ENCODE results near the gene C8G.

C8G gene

DNA sequence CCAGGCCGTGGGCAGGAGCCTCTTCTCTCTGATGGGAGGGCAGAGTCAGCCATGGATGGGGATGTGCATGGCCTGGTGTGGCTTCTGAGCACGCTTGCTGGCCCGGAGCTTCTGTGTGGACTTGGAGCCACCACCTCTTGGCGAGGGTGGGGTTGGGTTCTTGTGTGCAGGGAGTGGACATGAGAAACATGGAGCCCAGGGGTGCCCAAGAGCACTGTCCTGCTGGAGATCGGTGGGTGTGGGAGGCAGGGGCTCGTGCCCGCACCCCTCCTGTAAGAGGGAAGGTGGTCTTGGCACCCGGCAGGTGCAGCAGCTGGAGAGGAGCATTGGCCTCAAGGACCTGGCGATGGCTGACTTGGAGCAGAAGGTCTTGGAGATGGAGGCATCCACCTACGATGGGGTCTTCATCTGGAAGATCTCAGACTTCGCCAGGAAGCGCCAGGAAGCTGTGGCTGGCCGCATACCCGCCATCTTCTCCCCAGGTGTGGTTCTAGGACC, 24.3 kb upstream of the C8G start:
- no peak for DNase-seq (ENCODE audit: low spot score)

DNA sequence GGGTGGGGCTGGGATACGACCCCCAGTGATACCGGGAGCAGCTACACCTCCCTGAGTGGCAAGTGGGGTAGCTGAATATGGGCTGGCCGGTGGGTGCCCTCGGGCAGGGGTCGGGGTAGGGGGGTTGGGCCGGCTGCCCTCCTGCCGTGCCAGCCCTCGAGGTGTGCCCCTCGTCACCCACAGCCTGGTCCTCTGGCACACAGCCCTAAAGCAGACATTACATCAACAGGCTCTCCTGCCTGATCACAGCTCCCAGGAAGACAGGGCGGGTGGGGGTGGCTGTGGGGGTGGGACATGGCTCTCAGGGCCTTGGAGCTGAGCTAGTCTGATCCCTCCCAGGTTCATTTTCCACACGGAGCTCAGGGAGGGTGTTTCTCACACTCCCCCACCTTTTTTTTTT, 23.7 kb upstream of the C8G start:
- no peak for DNase-seq (ENCODE audit: low spot score)

GRCh38 chr9:136921718-136922117, 23.3 kb upstream of the C8G start:
- no peak for DNase-seq (ENCODE audit: low spot score)

DNA sequence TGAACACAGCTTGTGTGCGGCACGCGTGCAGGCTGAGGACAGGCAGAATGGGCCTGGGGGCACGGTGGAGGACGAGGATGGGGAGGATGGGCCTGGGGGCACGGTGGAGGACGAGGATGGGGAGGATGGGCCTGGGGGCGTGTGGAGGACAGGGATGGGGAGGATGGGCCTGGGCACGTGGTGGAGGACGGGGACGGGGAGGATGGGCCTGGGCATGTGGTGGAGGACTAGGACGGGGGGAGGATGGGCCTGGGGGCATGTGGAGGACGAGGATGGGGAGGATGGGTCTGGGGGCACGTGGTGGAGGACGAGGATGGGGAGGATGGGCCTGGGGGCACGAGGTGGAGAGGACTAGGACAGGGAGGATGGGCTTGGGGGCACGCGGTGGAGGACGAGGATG, 22.5 kb upstream of the C8G start:
- no peak for DNase-seq (ENCODE audit: low spot score)

- no peak for DNase-seq (ENCODE audit: low spot score)
These were observed 21.2 kb upstream of the C8G start for GRCh38 chr9:136923881-136924280.

- no peak for DNase-seq (ENCODE audit: low spot score)
These were observed 19.5 kb upstream of the C8G start for GRCh38 chr9:136925414-136926153.

GRCh38 chr9:136926154-136926704, 18.8 kb upstream of the C8G start:
- no peak for DNase-seq (ENCODE audit: low spot score)

DNA sequence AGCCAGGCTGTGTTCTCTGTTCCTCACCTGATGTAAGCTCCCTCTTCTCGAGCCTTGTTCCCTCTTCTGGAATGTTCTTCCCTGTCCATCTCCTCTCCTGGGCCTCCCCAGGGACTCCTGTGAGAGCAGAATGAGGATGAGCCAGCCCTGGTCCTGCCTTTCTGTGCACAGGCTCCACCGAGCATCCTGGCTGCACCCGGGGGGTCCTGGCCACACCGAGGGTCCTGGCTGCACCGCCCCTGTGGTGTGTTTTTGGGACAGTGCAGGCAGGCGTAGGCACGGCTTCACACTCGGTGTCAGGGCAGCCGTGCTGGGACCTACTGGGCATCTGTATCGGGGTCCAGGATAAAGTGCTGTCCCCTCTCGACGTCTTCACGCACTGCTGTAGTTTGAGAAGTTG, 18.3 kb upstream of the C8G start:
- DNase-seq (ENCODE audit: low spot score): no peak

DNA sequence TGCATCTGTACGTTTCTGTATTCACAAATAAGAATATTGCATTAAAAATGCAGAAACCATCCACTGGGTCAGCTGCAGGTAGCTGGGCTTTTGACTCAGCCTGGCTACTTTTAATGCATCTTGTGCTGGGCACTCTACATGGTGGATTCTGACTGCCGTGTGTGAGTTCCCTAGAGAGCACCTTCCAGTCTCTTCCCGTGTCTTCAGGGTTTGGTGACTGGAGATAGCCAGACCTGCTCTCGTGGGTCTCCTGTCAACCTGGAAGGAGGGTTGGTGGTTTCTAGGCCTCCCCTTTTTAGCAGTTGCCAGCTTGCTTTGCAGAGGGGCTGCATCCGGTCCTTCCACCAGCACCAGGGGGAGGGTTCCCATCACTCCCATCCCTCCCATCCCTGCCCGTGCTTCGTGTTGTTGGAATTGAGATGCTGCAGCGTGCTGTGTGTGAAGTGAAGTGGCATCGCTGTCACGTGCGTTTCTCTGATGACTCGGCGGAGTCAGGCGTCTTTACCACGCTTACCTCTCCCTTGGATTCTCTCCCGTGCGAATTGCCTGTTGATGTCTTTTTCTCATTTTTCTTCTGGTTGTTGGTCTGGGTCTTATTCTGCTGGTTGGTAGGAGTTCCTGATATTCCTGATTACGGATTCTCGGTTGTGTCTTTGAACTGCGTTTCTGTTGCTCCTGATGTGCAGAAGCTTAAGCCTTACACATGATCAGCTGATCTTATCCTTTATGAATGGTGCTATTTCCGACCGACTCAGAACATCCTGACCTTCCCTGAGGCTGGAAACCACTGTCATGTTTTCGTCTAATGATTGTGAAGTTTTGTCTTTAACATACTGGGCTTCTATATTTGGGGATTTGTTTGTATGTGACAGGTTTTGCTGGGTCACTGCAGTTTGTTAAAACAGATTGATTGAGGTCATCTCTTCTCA, 17.4 kb upstream of the C8G start:
- DNase-seq (ENCODE audit: low spot score): no peak

DNA sequence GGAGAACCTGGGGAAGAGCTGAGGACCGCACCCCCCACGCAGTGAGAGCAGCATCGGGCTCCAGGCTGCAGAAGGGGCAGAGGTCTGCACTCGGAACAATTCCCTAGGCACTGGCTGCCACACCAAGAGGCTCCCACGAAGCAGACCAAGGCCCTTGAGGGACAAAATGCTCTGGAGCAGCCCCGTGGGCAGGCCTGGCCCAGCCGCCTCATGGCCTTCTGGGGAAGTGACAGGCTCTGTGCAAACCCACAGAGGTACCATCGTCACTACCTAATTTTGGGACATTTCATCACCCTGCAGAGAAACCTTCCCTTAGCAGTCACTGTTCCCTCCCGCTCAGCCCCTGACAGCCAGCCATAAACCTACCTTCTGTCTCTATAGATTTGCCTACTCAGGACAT, 16.5 kb upstream of the C8G start:
- no peak for DNase-seq (ENCODE audit: low spot score)

DNA sequence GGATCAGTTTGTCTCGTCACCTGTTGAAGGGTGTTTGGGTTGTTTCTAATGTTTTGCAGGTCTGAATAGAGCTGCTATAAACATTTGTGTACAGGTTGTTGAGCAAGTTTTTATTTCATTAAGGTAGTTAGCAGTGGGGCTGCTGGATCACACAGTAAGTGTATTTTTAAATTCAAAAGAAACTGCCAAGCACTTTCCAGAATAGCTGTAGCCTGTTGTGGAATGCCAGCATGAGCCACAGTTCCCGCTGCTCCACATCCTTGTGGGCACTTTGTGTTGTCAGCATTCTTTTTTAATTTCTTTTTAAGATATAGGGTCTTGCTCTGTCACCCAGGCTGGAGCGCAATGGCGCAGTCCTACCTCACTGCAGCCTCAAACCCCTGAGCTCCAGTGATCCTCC, 15.0 kb upstream of the C8G start:
- no peak for DNase-seq (ENCODE audit: low spot score)

- no peak for DNase-seq (ENCODE audit: low spot score)
These were observed 13.4 kb upstream of the C8G start for GRCh38 chr9:136931611-136932130.

GRCh38 chr9:136934277-136934676, 10.8 kb upstream of the C8G start:
- DNase-seq (ENCODE audit: low spot score): no peak

DNA sequence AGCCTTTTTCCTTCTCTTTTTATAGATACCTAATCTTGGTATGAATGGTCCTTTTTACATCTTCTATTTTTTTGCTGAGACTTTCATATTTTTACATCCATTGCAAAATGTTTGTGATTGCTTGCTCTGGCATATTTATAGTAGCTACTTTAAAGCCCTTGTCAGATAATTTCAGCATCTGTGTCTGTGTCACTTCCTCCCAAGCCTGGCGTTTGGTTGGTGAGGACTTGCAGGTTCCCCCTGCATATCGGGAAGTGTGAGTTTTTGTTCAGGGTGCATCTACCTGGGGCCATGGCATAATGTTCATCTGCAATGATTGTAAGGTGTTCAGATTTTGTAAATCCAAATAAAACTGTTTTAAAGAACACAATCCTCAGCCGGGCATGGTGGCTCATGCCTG, 9.4 kb upstream of the C8G start:
- no peak for DNase-seq (ENCODE audit: low spot score)

- DNase-seq (ENCODE audit: low spot score): no peak
These were observed 8.3 kb upstream of the C8G start for GRCh38 chr9:136936645-136937170.

DNA sequence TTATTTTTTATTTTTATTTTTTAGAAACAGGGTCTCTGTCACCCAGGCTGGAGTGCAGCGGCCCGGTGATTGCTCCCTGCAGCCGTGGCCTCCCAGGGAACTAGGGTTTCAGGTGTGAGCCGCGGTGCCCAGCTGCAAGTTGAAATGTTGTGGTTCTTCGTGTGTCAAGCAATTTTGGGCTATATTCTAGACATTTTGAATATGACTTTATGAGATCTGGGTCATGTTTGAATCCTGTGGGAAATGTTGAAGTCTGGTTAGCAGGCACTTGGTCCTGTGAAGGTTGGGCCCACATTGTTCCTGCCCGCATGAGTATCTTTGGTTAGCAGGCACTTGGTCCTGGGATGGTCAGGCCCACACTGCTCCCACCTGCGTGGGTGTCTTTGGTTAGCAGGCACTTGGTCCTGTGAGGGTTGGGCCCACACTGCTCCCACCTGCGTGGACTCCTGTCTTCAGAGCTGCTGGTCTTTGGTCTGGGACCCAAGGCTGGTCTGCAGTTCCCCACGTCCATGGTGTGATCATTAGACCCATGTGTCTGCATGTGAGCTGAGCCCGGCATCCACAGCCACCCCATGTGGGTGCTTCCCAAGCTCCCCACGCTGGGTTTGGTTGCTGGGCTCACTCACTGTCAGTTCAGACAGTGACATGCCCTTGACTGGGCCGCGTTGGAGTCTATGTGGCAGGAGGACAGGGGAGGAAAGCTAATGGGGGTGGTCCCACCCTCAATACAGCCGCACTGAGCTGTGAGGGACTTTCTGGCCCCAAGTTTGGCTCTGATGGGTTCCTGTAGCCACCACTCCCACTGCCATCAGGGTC, 7.6 kb upstream of the C8G start:
- DNase-seq (ENCODE audit: low spot score): no peak

- DNase-seq (ENCODE audit: low spot score): no peak
These were observed 5.5 kb upstream of the C8G start for GRCh38 chr9:136939431-136939995.

GRCh38 chr9:136939996-136940525, 5.0 kb upstream of the C8G start:
- DNase-seq (ENCODE audit: low spot score): no peak

- DNase-seq (ENCODE audit: low spot score): no peak
These were observed 4.4 kb upstream of the C8G start for GRCh38 chr9:136940526-136941230.
